ENCODE data around the gene SPDYE1.
"Not testable (repeated sequence)": the region's sequence is repeated elsewhere in the genome, so short reads cannot be mapped to it uniquely, and the experiment has no call there.

Gene SPDYE1

DNA sequence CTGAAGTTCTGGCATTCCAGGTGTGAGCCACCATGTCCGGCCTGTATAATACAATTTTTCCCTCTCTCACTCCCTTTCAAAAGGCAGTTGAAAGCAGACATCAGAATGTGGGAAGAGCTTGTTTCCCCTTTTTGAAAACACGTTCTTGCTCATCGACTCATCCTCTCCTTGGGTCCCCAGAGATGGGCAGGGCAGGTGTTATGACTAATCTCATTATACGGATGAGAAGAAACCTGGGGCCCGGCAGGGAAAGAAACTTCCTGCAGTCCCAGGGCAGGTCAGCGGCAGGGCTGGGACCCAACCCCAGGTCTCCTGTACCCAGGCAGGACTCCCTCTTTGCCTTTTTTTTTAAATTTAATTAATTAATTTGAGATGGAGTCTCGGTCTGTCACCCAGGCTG is 4.8 kb upstream of the SPDYE1 start:
- not testable (repeated sequence) for DNase-seq (ENCODE audit: low read depth)

DNA sequence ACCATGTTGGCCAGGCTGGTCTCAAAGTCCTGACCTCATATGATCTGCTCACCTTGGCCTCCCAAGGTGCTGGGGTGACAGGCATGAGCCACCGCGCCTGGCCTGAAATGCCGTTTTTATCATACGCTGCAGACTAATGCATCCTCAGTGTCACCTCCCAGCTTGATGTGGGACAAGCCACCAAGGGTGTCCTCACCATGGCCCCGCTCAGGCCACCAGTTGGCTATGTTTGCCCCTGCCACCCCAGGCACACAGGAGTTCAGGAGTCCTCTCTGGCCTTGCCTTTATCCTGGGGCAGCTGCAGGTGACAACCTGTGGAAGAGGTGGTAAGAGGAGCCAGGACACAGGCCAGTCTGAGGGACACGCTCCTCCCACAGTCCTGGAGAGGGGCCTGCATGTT is 3.0 kb upstream of the SPDYE1 start:
- not testable (repeated sequence) for DNase-seq (ENCODE audit: low read depth)

DNA sequence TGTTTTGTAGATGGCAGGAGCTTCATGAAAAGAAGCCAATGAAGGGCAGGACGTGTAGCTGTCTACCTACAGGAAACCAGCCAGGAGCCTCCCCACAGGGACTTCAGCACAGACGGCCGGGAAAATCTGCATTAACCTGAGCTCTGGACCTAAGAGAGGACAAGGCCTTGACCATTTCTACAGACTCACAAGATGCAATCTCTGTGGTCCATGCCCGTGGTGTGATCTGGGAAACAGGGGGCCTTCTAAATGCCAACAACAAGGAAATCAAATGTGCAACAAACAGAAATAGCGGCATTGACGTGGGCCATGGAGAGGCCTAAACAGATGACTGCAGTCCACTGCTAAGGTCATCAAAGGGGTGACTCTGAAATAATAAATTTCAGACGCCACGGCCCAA is 14.4 kb downstream of the SPDYE1 start:
- not testable (repeated sequence) for DNase-seq (ENCODE audit: low read depth)

DNA sequence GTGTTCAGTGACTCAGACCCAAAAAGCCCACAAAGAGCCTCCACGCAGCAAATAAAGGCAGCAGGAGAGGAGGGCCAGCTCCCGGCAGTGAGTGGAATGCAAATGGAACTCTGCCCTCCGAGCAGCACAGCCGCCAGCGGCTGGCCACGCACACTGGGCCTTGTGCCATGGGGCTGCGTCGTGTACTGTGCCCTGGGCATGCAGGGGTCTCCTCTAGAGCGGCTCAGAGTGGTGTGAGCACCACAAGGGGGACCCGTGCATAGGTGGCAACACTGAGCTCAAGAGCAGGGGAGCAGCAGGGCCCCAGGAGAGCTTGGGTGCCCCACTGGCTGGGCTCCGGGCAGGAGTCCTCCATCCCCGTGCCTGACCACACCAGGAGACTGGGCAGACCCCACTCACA is 17.4 kb downstream of the SPDYE1 start:
- DNase-seq (ENCODE audit: low read depth) = not testable (repeated sequence)

DNA sequence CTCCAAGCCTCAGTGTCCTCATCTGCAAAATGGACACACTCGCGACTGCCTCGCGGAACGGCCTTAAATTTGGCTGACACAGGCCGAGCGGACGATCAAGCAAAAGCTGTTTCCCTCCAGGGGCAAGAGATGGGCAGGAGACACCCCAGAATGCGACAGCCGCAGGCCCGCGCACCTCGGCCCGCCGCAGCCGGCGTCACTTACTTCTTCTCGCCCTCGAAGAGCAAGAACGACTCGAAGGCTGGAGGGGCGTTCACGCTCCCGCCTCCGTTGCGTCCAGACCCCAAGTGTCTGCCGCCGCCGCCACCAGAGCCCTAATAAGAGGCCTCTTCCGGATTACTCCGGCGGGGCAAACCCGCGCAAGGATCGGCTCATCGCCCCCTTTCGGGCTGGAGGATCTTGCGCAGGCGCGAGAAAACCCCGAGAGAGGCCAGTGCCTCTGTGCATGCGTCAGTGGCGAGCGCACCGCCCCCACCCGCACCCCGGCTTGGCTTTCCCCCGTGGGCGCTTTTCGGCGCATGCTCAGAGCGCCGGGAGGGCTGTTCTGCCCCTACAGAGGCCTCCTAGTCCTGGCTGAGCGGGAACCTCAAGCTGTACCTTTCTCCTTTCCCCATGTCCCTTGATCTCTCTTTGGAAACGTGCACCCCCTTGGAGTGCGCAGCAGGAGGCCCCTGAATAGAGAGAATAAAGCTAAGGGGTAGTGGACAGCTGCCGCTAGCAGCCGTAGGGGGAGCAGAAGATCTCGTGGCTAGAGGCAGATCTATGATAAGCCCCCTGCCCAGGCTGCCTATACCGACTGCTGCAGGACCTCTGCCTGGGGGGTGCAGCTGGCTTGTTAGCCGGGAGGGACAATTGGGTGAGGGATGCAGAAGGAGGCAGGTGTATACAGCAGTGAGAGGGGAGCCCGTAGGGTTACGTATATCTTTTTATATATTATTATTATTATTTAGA is 21.4 kb downstream of the SPDYE1 start:
- peak; percentile 98 for DNase-seq (ENCODE audit: low read depth)

DNA sequence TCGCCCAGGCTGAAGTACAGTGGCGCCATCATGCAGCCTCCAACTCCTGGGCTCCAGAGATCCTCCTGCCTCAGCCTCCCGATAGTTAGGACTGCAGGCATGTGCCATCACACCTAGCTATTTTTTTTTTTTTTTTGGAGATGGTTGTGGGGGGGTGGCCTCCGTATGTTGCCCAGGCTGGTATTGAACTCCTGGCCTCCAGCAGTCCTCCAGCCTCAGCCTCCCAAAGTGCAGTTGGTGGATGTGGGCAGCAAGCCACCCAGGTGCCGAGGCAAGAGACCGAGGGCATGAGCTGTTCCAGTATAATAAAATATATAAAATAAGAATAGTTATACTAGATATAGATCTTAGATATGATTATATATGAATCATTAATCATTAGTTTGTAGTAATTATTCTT is 22.1 kb downstream of the SPDYE1 start:
- DNase-seq (ENCODE audit: low read depth) = not testable (repeated sequence)

DNA sequence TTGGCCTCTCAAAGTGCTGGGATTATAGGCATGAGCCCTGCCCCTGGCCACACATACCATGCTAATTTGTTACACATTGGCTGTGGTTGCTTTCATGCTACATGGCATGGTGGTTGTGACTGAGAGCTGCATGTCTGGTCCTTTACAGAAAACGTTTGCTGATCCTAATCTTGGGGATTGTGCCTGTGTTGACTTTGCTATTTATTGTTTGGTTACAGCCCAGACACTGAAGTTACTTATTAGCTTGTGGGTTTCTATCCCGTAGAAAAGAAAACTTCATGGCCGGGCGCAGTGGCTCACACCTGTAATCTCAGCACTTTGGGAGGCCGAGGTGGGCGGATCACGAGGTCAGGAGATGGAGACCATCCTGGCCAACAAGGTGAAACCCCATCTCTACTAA is 24.4 kb downstream of the SPDYE1 start:
- not testable (repeated sequence) for DNase-seq (ENCODE audit: low read depth)

DNA sequence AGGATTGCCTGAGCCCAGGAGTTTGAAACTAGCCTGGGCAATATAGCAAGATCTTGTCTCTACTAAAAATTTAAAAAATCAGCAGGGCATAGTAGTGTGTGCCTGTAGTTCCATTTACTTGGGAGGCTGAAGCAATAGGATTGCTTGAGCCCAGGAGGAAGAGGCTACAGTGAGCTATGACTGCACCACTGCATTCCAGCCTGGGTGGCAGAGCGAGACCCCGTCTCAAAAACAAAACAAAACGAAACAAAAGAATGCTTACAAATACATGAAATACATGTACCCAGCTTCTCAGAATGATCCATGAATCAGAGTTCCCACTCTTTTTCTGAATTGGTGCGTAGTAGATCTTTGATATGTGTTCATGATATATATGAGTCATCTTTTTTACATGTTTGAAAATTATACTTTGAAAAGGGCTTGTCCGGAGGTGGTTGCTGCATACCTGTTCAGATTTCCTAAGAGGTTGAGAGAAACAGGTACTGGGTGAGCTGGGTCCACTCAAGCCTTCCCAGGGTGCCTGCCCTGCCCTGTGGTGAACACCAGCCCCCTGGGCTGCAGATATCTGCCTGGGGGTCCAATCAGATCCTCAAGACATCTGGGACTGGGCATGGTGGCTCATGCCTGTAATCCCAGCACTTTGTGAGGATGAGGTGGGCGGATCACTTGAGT is 25.2 kb downstream of the SPDYE1 start:
- not testable (repeated sequence) for DNase-seq (ENCODE audit: low read depth)

DNA sequence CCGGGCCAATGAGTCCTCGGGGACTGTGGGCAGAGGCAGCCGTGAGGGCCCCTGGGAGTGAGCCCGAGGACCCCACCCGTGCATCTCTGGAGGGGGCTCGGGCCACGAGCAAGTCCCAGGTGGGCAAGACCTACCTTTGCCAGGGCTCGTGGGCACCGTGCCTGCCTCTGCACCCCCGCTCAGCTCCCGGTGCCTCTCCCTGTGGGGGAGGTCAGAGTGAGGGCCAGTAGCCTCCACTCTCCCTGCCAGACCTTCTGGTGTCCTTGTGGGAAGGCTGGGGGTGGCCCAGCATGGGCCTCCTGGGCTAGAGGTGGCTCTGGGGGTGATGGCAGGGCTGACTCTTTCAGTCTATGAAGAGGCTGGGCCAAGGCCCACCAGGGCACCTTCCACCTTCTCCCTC is 31.7 kb downstream of the SPDYE1 start:
- DNase-seq (ENCODE audit: low read depth) = not testable (repeated sequence)

DNA sequence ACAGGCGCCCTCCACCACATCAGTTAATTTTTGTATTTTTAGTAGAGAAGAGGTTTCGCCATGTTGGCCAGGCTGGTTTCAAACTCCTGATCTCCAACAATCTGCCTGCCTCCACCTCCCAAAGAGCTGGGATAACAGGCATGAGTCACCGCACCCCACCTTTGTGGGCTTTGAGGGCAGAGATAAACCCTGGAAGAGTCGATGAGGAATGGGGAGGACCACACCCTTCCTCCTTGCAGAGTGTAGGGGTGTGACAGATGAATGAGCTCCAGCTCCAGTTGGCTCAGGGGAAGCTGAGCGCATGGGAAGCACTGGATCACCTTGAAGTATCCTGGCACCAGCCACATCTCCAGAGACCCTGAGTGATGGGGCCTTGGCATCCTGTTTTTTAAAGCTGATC is 32.3 kb downstream of the SPDYE1 start:
- DNase-seq (ENCODE audit: low read depth) = not testable (repeated sequence)

DNA sequence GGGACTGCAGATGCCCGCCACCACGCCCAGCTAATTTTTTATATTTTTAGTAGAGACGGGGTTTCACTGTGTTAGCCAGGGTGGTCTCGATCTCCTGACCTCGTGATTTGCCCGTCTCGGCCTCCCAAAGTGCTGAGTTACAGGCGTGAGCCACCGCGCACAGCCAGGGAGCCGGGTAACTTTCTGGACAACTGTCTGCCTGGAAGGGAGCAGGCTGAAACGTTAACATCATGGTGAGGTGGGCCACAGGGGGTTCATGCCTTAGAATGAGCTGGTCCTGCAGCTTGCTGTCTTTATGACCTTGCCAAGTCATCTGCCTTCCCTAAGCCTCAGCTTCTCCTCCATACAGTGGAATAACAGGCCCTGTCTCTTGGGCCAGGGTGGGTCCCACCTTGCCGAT is 33.6 kb downstream of the SPDYE1 start:
- not testable (repeated sequence) for DNase-seq (ENCODE audit: low read depth)

DNA sequence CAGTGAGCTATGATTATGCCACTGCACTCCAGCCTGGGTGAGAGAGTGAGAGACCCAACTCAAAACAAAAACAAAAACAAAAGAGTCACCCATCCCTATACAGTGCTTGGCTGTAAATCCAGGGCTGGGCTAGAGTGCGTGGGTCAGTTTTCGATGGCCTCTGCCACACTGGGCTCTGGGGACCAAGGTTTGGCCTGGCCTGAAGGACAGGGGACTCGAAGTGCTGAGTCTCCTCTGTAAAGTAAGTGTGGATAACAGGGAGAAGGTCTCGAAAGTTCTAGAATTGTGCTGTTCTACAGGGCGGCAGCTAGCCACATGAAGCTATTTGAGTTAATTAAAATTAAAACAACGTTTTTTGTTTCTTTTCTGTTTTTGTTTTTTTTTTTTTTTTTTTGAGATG is 34.3 kb downstream of the SPDYE1 start:
- DNase-seq (ENCODE audit: low read depth) = not testable (repeated sequence)

DNA sequence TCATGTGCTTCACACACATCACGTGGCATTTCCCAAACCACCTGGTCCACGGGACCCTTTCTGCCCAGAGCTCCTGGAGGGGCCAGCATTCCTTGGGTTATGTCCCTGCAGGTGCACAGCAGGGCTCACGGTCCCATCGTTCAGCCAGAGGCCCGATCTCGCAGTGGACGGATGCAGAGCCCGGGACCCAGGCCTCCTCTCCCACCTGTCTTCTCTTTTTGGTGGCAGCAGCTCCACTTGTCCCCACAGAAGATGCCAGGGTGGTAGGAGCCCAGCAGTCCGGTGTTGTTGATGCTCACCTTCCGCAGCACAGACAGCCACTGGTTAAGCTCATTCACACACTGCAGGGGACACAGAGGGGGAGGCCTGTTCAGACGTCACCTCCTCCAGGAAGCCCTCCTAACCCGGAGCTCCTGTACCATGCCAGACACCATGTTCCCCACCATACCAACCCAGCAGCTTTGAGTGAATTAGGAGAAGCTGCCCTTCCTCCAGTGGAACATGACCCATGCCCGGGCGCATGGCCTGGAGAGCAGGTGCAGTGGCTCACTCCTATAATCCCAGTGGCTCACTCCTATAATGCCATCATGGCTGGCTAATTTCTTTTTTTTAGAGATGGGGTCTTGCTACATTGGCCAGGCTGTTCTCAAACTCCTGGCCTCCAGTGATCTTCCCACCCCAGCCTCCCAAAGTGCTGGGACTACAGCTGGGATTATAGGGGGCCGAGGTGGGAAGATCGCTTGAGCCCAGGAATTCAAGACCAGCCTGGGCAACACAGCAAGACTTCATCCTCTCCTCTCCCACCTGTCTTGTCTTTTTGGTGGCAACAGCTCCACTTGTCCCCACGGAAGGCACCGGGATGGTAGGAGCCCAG is 36.5 kb downstream of the SPDYE1 start:
- not testable (repeated sequence) for DNase-seq (ENCODE audit: low read depth)

DNA sequence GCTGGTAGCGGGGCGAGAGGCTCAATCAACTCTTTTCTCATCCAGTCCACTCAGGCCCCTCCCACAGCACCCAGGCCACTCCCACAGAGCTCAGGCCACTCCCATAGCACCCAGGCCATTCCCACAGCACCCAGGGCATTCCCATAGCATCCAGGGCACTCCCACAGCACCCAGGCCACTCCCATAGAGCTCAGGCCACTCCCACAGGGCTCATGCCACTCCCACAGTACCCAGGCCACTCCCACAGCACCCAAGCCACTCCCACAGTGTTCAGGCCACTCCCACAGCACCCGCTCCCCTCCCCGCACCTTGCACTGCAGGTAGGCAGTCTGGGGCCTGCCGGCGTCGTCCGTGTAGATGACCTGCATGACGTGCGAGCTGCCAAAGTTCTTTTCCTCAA is 38.7 kb downstream of the SPDYE1 start:
- DNase-seq (ENCODE audit: low read depth) = not testable (repeated sequence)

DNA sequence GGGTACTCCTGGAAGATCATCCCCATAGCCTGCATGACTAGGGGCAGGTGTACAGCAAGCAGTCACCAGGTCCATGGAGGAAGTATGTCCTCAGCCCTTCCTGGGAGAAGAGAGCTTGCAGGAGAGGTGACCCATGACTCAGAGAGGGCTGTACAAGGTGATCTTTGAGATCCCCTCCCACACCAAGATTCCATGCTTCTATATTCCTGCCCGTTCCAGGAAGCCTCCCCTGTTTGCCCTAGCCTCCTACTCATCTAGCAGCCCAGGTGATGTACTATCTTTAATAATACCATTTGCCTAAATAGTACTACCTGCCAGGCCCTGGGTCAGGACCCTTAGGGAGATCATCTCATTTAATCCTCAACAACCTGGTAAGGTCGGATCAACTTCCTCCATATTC is 40.3 kb downstream of the SPDYE1 start:
- not testable (repeated sequence) for DNase-seq (ENCODE audit: low read depth)

DNA sequence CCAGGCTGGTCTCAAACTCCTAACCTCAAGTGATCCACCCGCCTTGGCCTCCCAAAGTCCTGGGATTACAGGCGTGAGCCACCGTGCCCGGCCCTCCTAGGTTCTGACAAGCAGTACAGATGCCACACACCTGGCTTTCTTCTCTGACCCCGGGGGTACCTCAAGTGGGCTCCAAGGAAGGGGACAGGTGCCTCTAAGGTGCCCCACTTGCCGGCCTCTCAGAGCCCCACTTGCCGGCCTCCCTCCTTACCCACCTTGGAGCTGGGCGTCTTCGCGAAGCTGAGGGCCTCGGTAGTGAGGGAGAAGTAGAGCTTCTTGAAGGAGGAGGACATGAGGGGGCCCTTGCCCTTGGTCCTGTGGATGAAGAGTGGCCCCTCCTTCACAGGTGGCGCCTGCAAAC is 40.9 kb downstream of the SPDYE1 start:
- DNase-seq (ENCODE audit: low read depth) = not testable (repeated sequence)

DNA sequence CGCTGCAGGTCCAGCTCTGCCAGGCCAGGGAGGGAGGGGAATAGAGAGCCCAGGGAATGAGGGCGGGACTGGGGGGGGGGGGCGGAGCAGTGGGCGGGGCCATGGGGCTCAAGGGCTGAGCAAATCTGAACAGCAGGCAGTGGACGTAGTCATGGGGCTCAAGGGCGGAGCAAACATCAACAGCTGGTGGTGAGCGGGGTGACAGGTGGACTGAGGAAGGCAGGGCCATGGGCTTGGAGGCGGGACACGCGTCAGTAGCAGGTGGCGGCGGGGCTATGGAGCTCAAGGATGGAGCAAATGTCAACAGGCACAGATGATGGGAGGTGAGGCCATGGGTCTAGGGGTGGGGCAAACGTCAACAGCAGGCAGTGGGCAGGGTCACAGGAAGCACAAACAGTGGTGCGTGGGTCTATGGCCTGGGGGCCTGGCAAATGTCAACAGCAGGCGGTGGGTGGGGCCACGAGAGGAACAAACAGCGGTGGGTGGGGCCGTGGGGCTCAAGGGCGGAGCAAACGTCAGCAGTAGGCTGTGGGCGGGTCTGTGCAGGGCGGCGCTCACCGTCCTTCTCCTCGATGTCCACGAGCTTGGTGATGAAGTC is 41.4 kb downstream of the SPDYE1 start:
- not testable (repeated sequence) for DNase-seq (ENCODE audit: low read depth)

DNA sequence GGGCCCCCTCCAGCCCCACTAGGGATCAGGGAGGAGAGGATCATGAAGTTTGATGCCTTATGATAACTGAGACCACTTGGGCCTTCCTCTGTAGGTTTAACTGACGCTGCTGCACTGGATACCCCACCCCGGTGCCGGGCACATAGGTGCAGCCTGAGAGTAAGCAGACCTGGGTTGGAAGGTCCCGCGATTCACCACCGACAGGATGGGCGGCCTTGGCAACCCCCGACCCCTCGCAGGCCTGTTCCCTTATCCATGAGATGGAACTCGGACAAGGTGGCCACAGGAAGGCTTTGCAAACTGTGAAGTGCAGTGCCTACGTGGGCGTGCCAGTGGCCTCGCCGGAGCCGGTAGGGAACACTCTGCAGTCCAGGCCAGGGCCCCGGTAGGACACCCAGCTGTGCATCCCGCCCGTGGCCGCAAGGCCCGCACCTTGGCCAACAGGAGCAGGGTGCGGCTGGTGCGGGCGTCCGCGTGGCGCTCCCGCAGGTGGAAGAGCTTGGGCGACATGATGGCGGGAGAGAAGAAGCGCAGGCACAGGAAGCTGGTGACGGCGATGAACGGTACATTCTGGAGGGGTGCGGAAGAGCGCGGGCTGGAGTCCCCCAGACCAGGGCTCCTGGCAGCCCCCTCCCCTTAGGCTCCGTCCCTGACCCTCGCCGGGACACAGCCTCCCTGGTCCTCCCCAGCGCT is 42.2 kb downstream of the SPDYE1 start:
- not testable (repeated sequence) for DNase-seq (ENCODE audit: low read depth)

DNA sequence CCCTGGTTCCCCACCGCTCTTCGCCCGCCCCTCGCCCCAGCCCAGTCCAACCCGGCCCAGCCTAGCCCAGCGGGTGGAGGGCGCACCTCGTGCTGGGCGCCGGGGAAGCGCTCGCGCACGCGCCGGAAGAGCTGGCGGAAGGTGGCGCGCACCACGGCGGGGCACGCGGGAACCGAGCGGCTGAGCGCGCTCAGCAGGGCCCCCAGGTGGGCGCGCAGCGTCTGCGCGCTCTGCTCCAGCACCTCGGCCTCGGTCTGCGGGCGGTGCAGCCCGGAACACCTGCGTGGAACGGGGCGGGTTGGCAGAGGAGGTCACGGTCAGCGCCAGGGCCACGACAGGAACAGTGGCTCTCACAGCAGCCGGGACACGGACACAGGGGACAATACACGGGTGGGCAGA is 42.8 kb downstream of the SPDYE1 start:
- DNase-seq (ENCODE audit: low read depth) = not testable (repeated sequence)

DNA sequence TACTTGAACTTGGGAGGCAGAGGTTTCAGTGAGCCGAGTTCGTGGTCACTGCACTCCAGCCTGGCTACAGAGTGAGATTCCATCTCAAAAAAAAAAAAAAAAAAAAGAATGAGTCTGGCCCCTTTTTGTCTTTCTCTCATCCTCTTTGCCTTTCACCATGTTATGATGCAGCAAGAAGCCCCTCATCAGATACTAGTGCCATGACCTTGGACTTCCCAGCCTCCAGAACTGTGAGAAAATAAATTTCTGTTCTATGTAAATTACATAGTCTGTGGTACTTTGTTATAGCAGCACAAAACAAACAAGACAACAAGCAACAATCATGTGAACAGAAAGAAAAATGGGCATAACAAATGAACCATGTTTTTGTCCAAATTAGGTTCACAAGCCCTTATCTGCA is 44.5 kb downstream of the SPDYE1 start:
- DNase-seq (ENCODE audit: low read depth) = no peak

DNA sequence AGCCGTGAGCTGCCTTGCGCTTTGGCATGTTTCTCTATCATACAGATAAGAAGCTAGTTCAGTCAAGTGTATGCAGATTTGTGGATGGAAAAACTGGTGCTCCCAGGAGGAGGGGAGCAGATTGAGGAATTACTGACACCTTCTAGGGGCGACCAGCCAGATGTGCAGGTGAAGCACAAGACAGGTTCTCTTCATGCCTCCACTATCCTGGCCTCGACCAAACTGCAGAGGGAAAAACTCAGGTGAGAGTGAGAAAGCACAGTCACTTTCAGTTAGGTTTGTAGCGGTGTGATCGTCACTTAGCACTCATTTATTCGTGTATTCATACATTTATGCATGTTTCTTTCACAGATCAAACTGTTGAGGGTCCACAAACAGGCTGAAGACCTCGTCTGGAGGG is 46.2 kb downstream of the SPDYE1 start:
- DNase-seq (ENCODE audit: low read depth) = no peak
